ENCODE results near the gene ADAM12.
"Not testable (repeated sequence)": the region's sequence is repeated elsewhere in the genome, so short reads cannot be mapped to it uniquely, and the experiment has no call there.

The ADAM12 gene

GRCh38 chr10:126207313-126207771 lies 180.9 kb downstream of the ADAM12 start:
- DNase-seq, result no peak

GRCh38 chr10:126205486-126206205 lies 182.6 kb downstream of the ADAM12 start:
- DNase-seq, result no peak

GRCh38 chr10:126204320-126204719 lies 184.0 kb downstream of the ADAM12 start:
- no peak for DNase-seq

GRCh38 chr10:126203746-126204145 lies 184.5 kb downstream of the ADAM12 start:
- DNase-seq, result no peak

GRCh38 chr10:126201603-126202002 lies 186.7 kb downstream of the ADAM12 start:
- DNase-seq, result no peak

- no peak for DNase-seq
These were observed 188.9 kb downstream of the ADAM12 start for GRCh38 chr10:126199221-126199998.

GRCh38 chr10:126198681-126199080 lies 189.6 kb downstream of the ADAM12 start:
- no peak for DNase-seq

GRCh38 chr10:126197036-126197543 lies 191.2 kb downstream of the ADAM12 start:
- no peak for DNase-seq

- DNase-seq, result no peak
These were observed 192.0 kb downstream of the ADAM12 start for GRCh38 chr10:126196281-126196680.

- DNase-seq, result no peak
These were observed 197.1 kb downstream of the ADAM12 start for GRCh38 chr10:126191192-126191591.

- no peak for DNase-seq
These were observed 199.5 kb downstream of the ADAM12 start for GRCh38 chr10:126188679-126189200.

GRCh38 chr10:126187399-126187798 lies 200.9 kb downstream of the ADAM12 start:
- DNase-seq, result no peak

GRCh38 chr10:126186766-126187165 lies 201.5 kb downstream of the ADAM12 start:
- DNase-seq, result no peak

GRCh38 chr10:126185676-126186447 lies 202.4 kb downstream of the ADAM12 start:
- DNase-seq, result no peak

- no peak for DNase-seq
These were observed 206.7 kb downstream of the ADAM12 start for GRCh38 chr10:126181626-126182025.

- DNase-seq, result no peak
These were observed 208.6 kb downstream of the ADAM12 start for GRCh38 chr10:126179637-126180036.

GRCh38 chr10:126177417-126178030 lies 210.8 kb downstream of the ADAM12 start:
- DNase-seq, result no peak

GRCh38 chr10:126175641-126176262 lies 212.5 kb downstream of the ADAM12 start:
- no peak for DNase-seq

- DNase-seq, result not testable (repeated sequence)
These were observed 215.5 kb downstream of the ADAM12 start for GRCh38 chr10:126172755-126173154.

GRCh38 chr10:126171555-126171954 lies 216.7 kb downstream of the ADAM12 start:
- no peak for DNase-seq

GRCh38 chr10:126170776-126171175 lies 217.5 kb downstream of the ADAM12 start:
- no peak for DNase-seq

GRCh38 chr10:126170371-126170770 lies 217.9 kb downstream of the ADAM12 start:
- DNase-seq, result no peak

Data from activated T-cell treated with anti-CD3 and anti-CD28 coated beads for 4 hours (primary cell).